Measurements from ENCODE around the gene LILRB3.
A peak's percentile ranks its signal among the peaks of the same experiment; 100 is the strongest.
"Not testable (repeated sequence)": the region's sequence is repeated elsewhere in the genome, so short reads cannot be mapped to it uniquely, and the experiment has no call there.

The LILRB3 gene

DNA sequence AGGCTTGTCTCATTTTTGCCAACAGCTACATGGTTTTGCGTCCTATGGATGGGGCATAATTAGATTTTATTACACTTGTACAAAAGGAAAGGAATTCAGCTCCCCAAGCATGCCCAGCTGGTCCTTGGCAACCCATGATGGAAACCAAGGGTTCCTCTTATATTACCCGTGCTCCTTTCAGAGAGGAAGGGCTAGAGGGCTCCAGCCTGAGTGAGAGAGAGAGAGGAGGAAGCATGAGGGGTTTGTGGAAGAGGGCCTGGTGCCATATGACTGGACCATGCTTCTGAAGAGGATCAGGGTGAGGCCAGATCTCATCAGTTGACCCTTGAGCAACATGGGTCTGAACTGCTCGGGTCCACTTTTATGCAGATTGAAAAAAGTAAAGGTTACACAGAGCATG is 25.7 kb downstream of the LILRB3 start:
- Histone ChIP-seq H3K9ac (ENCODE audit: low read length) (no peak overlapping the region), H3K4me1 (ENCODE audit: control insufficient read depth in 1 of 2, insufficient read depth in 2 of 2, low read length in 2 of 2) (peaks cover under 1 to 9% of the 10 kb centered on the region in 2 experiments), H3K14ac (ENCODE audit: low read length) (no peak overlapping the region), H4K8ac (ENCODE audit: low read depth, low read length) (no peak overlapping the region), H3K9me3 (ENCODE audit: insufficient read depth, low read depth, low read length) (no peaks in the 10 kb centered on the region), H3K4me3 (ENCODE audit: low read depth, low read length) (no peak overlapping the region), H3K4me2 (ENCODE audit: low read length) (no peak overlapping the region), H4K12ac (ENCODE audit: low read depth, low read length) (no peak overlapping the region), H3K79me2 (ENCODE audit: control insufficient read depth, insufficient read depth, low read length, poor library complexity) (peaks cover 16% of the 10 kb centered on the region), H3K4ac (ENCODE audit: low read depth, low read length) (no peak overlapping the region), H3K79me1 (ENCODE audit: low read length) (peaks cover 11% of the 10 kb centered on the region), H3K23ac (ENCODE audit: low read length) (no peak overlapping the region), H2BK120ac (ENCODE audit: insufficient read depth, low read length, poor library complexity) (no peak overlapping the region), H2AK5ac (ENCODE audit: low read length) (no peak overlapping the region), H4K91ac (ENCODE audit: low read depth, low read length) (no peak overlapping the region), H3K18ac (ENCODE audit: low read length) (no peak overlapping the region), H3K36me3 (ENCODE audit: control insufficient read depth in 1 of 2, insufficient read depth in 2 of 2, low read length in 2 of 2) (peaks cover 18 to 21% of the 10 kb centered on the region in 2 experiments), H3K27me3 (ENCODE audit: insufficient read depth, low read length) (no peaks in the 10 kb centered on the region), H3K27ac (ENCODE audit: low read depth, low read length) (no peak overlapping the region), H2BK5ac (ENCODE audit: low read depth, low read length, poor library complexity) (no peak overlapping the region), H2BK12ac (ENCODE audit: low read length) (no peak overlapping the region), H2AFZ (ENCODE audit: insufficient read depth, low read length, poor library complexity) (no peak overlapping the region)
- no peak for DNase-seq
- no CpG with 5 or more reads among the region's 3 CpGs for WGBS (ENCODE audit: extremely low coverage, insufficient coverage, insufficient read length)

DNA sequence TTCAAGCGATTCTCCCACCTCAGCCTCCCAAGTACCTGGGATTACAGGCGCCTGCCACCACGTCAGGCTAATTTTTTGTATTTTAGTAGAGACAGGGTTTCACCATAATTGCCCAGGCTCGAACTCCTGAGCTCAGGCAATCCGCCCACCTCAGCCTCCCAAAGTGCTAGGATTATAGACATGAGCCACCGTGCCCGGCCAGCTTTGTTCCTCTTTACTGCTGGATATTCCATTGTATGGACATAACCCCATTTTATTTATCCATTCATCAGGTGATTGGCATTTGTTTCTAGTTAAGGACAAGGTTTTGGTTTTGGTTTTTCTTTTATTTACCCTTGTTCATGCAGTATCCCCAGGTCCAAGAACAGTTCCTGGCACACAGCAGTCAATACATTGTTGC is 26.3 kb downstream of the LILRB3 start:
- Histone ChIP-seq H3K27ac (ENCODE audit: low read depth, low read length) (no peak overlapping the region), H3K18ac (ENCODE audit: low read length) (no peak overlapping the region), H2BK120ac (ENCODE audit: insufficient read depth, low read length, poor library complexity) (no peak overlapping the region), H2AK5ac (ENCODE audit: low read length) (no peak overlapping the region), H4K8ac (ENCODE audit: low read depth, low read length) (no peak overlapping the region), H3K4me1 (ENCODE audit: control insufficient read depth in 1 of 2, insufficient read depth in 2 of 2, low read length in 2 of 2) (peaks cover 6 to 10% of the 10 kb centered on the region in 2 experiments), H2BK5ac (ENCODE audit: low read depth, low read length, poor library complexity) (no peak overlapping the region), H4K12ac (ENCODE audit: low read depth, low read length) (no peak overlapping the region), H3K4me3 (ENCODE audit: low read depth, low read length) (no peak overlapping the region), H3K23ac (ENCODE audit: low read length) (no peak overlapping the region), H3K4me2 (ENCODE audit: low read length) (no peak overlapping the region), H3K27me3 (ENCODE audit: insufficient read depth, low read length) (no peaks in the 10 kb centered on the region), H3K9me3 (ENCODE audit: insufficient read depth, low read depth, low read length) (no peaks in the 10 kb centered on the region), H3K79me2 (ENCODE audit: control insufficient read depth, insufficient read depth, low read length, poor library complexity) (peaks cover 17% of the 10 kb centered on the region), H2BK12ac (ENCODE audit: low read length) (no peak overlapping the region), H4K91ac (ENCODE audit: low read depth, low read length) (no peak overlapping the region), H3K14ac (ENCODE audit: low read length) (no peak overlapping the region), H3K9ac (ENCODE audit: low read length) (no peak overlapping the region), H3K79me1 (ENCODE audit: low read length) (peaks cover 13% of the 10 kb centered on the region), H3K4ac (ENCODE audit: low read depth, low read length) (no peak overlapping the region), H2AFZ (ENCODE audit: insufficient read depth, low read length, poor library complexity) (no peak overlapping the region), H3K36me3 (ENCODE audit: control insufficient read depth in 1 of 2, insufficient read depth in 2 of 2, low read length in 2 of 2) (peaks cover 12 to 17% of the 10 kb centered on the region in 2 experiments)
- DNase-seq = no peak
- WGBS (ENCODE audit: extremely low coverage, insufficient coverage, insufficient read length) = no CpG with 5 or more reads among the region's 7 CpGs

DNA sequence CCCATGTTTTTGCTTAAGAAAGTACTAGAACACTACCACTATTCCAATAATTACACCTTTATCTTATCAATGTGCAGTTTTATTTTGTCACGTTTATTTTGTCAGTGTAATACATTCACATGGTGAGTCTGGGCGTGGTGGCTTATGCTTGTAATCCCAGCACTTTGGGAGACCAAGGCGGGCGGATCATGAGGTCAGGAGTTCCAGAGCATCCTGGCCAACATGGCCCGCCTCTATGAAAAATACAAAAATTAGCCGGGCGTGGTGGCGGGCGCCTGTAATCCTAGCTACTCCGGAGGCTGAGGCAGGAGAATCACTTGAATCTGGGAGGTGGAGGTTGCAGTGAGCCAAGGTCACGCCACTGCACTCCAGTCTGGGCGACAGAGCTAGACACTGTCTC is 28.3 kb downstream of the LILRB3 start:
- Histone ChIP-seq H3K79me1 (ENCODE audit: low read length) (peaks cover 14% of the 10 kb centered on the region), H3K36me3 (ENCODE audit: control insufficient read depth in 1 of 2, insufficient read depth in 2 of 2, low read length in 2 of 2) (peaks cover 10 to 12% of the 10 kb centered on the region in 2 experiments), H3K79me2 (ENCODE audit: control insufficient read depth, insufficient read depth, low read length, poor library complexity) (peaks cover 13% of the 10 kb centered on the region)
- H3K18ac ChIP-seq (ENCODE audit: low read length); H3K4ac ChIP-seq (ENCODE audit: low read depth, low read length); H4K8ac ChIP-seq (ENCODE audit: low read depth, low read length); H3K4me1 ChIP-seq (ENCODE audit: control insufficient read depth in 1 of 2, insufficient read depth in 2 of 2, low read length in 2 of 2); H3K27me3 ChIP-seq (ENCODE audit: insufficient read depth, low read length); H4K91ac ChIP-seq (ENCODE audit: low read depth, low read length); H3K4me2 ChIP-seq (ENCODE audit: low read length); H3K4me3 ChIP-seq (ENCODE audit: low read depth, low read length); H3K23ac ChIP-seq (ENCODE audit: low read length); H4K12ac ChIP-seq (ENCODE audit: low read depth, low read length); DNase-seq; H3K9me3 ChIP-seq (ENCODE audit: insufficient read depth, low read depth, low read length); H2AFZ ChIP-seq (ENCODE audit: insufficient read depth, low read length, poor library complexity); H3K9ac ChIP-seq (ENCODE audit: low read length); H2BK5ac ChIP-seq (ENCODE audit: low read depth, low read length, poor library complexity); H2AK5ac ChIP-seq (ENCODE audit: low read length); H2BK12ac ChIP-seq (ENCODE audit: low read length); H3K27ac ChIP-seq (ENCODE audit: low read depth, low read length); H3K14ac ChIP-seq (ENCODE audit: low read length); H2BK120ac ChIP-seq (ENCODE audit: insufficient read depth, low read length, poor library complexity): not testable (repeated sequence)
- no CpG with 5 or more reads among the region's 12 CpGs for whole genome bisulfite sequencing (ENCODE audit: extremely low coverage, insufficient coverage, insufficient read length)

DNA sequence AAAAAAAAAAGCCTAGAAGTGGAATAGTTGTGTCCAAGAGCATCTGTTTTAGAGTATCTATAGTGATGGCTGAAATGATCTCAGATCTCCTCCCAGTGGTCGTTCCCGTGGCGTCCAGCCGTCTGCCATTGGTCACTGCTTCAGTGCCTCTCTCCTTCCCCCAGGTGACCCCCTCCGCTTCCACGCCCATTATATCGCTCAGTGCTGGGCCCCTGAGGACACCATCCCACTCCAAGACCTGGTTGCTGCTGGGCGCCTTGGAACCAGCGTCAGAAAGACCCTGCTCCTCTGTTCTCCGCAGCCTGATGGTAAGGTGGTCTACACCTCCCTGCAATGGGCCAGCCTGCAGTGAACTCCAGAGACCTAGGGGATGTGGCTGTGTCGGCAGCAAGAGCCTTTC is 29.8 kb downstream of the LILRB3 start:
- no CpG with 5 or more reads among the region's 11 CpGs for WGBS (ENCODE audit: extremely low coverage, insufficient coverage, insufficient read length)
- H2BK5ac ChIP-seq (ENCODE audit: low read depth, low read length, poor library complexity) = no peak overlapping the region
- H3K79me1 ChIP-seq (ENCODE audit: low read length) = peaks cover 27% of the 10 kb centered on the region
- DNase-seq = no peak
- H4K12ac ChIP-seq (ENCODE audit: low read depth, low read length) = no peak overlapping the region
- H3K14ac ChIP-seq (ENCODE audit: low read length) = no peak overlapping the region
- H2BK120ac ChIP-seq (ENCODE audit: insufficient read depth, low read length, poor library complexity) = no peak overlapping the region
- peaks cover 25% of the 10 kb centered on the region for H3K79me2 ChIP-seq (ENCODE audit: control insufficient read depth, insufficient read depth, low read length, poor library complexity)
- H2AK5ac ChIP-seq (ENCODE audit: low read length) = no peak overlapping the region
- peaks cover 9% of the 10 kb centered on the region in 2 experiments for H3K4me1 ChIP-seq (ENCODE audit: control insufficient read depth in 1 of 2, insufficient read depth in 2 of 2, low read length in 2 of 2)
- no peaks in the 10 kb centered on the region for H3K27me3 ChIP-seq (ENCODE audit: insufficient read depth, low read length)
- H4K91ac ChIP-seq (ENCODE audit: low read depth, low read length) = no peak overlapping the region
- no peak overlapping the region for H3K27ac ChIP-seq (ENCODE audit: low read depth, low read length)
- H3K23ac ChIP-seq (ENCODE audit: low read length) = no peak overlapping the region
- no peak overlapping the region for H2AFZ ChIP-seq (ENCODE audit: insufficient read depth, low read length, poor library complexity)
- H3K9me3 ChIP-seq (ENCODE audit: insufficient read depth, low read depth, low read length) = no peaks in the 10 kb centered on the region
- no peak overlapping the region for H3K9ac ChIP-seq (ENCODE audit: low read length)
- no peak overlapping the region for H3K18ac ChIP-seq (ENCODE audit: low read length)
- no peak overlapping the region for H3K4me2 ChIP-seq (ENCODE audit: low read length)
- no peak overlapping the region for H3K4me3 ChIP-seq (ENCODE audit: low read depth, low read length)
- H3K36me3 ChIP-seq (ENCODE audit: control insufficient read depth in 1 of 2, insufficient read depth in 2 of 2, low read length in 2 of 2) = peaks cover 10% of the 10 kb centered on the region in 2 experiments
- peak overlapping the region; percentile 9 for H3K4ac ChIP-seq (ENCODE audit: low read depth, low read length)
- no peak overlapping the region for H4K8ac ChIP-seq (ENCODE audit: low read depth, low read length)
- H2BK12ac ChIP-seq (ENCODE audit: low read length) = no peak overlapping the region

Data from trophoblast cell (in vitro differentiated cells and primary cell).